ENCODE measurements around the gene CTSC.

Gene CTSC

GRCh38 chr11:88337181-88337986 lies at the start of gene CTSC:
Gene CTSC, minus strand, starts transcription at chr11:88337736. Its CDS starts 64 bp downstream, at chr11:88337672.
- peak; percentile 90 for DNase-seq

GRCh38 chr11:88384669-88385005 lies 47.1 kb upstream of the CTSC start:
- no peak for DNase-seq

- DNase-seq = no peak
Measured at GRCh38 chr11:88384004-88384668, 46.6 kb upstream of the CTSC start.

- no peak for DNase-seq
Measured at GRCh38 chr11:88383447-88383846, 45.9 kb upstream of the CTSC start.

- DNase-seq = no peak
Measured at GRCh38 chr11:88379130-88379529, 41.6 kb upstream of the CTSC start.

GRCh38 chr11:88378422-88379066 lies 41.0 kb upstream of the CTSC start:
- no peak for DNase-seq

GRCh38 chr11:88377646-88378045 lies 40.1 kb upstream of the CTSC start:
- DNase-seq = no peak

- DNase-seq = no peak
Measured at GRCh38 chr11:88377144-88377543, 39.6 kb upstream of the CTSC start.

- no peak for DNase-seq
Measured at GRCh38 chr11:88375927-88376470, 38.5 kb upstream of the CTSC start.

GRCh38 chr11:88370782-88371181 lies 33.2 kb upstream of the CTSC start:
- DNase-seq = no peak

- peak; percentile 14 to 27 for DNase-seq
Measured at GRCh38 chr11:88367310-88367709, 29.8 kb upstream of the CTSC start.

- DNase-seq = no peak
Measured at GRCh38 chr11:88363648-88364065, 26.1 kb upstream of the CTSC start.

GRCh38 chr11:88363004-88363403 lies 25.5 kb upstream of the CTSC start:
- DNase-seq = no peak

GRCh38 chr11:88360141-88360540 lies 22.6 kb upstream of the CTSC start:
- DNase-seq = no peak

- DNase-seq = no peak
Measured at GRCh38 chr11:88359541-88359940, 22.0 kb upstream of the CTSC start.

- no peak for DNase-seq
Measured at GRCh38 chr11:88359114-88359513, 21.6 kb upstream of the CTSC start.

GRCh38 chr11:88358040-88358431 lies 20.5 kb upstream of the CTSC start:
- DNase-seq = no peak

- no peak for DNase-seq
Measured at GRCh38 chr11:88357323-88358039, 19.9 kb upstream of the CTSC start.

- no peak for DNase-seq
Measured at GRCh38 chr11:88355887-88356286, 18.4 kb upstream of the CTSC start.

GRCh38 chr11:88354912-88355311 lies 17.4 kb upstream of the CTSC start:
- DNase-seq = no peak

- no peak for DNase-seq
Measured at GRCh38 chr11:88353835-88354496, 16.4 kb upstream of the CTSC start.

GRCh38 chr11:88353386-88353785 lies 15.8 kb upstream of the CTSC start:
- no peak for DNase-seq

GRCh38 chr11:88352139-88352538 lies 14.6 kb upstream of the CTSC start:
- no peak for DNase-seq
